Globus pallidus (tissue), 1 donor: ENCODE data around the gene CHRNA4.
A peak's percentile ranks its signal among the peaks of the same experiment; 100 is the strongest.
"Not testable (repeated sequence)": the region's sequence is repeated elsewhere in the genome, so short reads cannot be mapped to it uniquely, and the experiment has no call there.

ENCODE experiments used
- DNase-seq: peaks from one replicate; pipeline ENCODE4 v3.0.0-alpha.2; 2015; ENCODE audit warnings: low spot score

The CHRNA4 gene

GRCh38 chr20:63397946-63398450, 36.8 kb upstream of the CHRNA4 start:
- DNase-seq = no peak

GRCh38 chr20:63397155-63397843, 36.1 kb upstream of the CHRNA4 start:
- no peak for DNase-seq

- DNase-seq = no peak
Measured at GRCh38 chr20:63396300-63396699, 35.2 kb upstream of the CHRNA4 start.

- no peak for DNase-seq
Measured at GRCh38 chr20:63395723-63396122, 34.6 kb upstream of the CHRNA4 start.

GRCh38 chr20:63394920-63395455, 33.8 kb upstream of the CHRNA4 start:
- no peak for DNase-seq

GRCh38 chr20:63394069-63394919, 33.1 kb upstream of the CHRNA4 start:
- peak; percentile 10 for DNase-seq

GRCh38 chr20:63393566-63393965, 32.4 kb upstream of the CHRNA4 start:
- no peak for DNase-seq

GRCh38 chr20:63392465-63393365, 31.6 kb upstream of the CHRNA4 start:
- DNase-seq = no peak

- no peak for DNase-seq
Measured at GRCh38 chr20:63387917-63388316, 26.8 kb upstream of the CHRNA4 start.

GRCh38 chr20:63387393-63387792, 26.2 kb upstream of the CHRNA4 start:
- no peak for DNase-seq

- no peak for DNase-seq
Measured at GRCh38 chr20:63386491-63386890, 25.3 kb upstream of the CHRNA4 start.

GRCh38 chr20:63385819-63386218, 24.7 kb upstream of the CHRNA4 start:
- DNase-seq = no peak

- no peak for DNase-seq
Measured at GRCh38 chr20:63384336-63384735, 23.2 kb upstream of the CHRNA4 start.

- DNase-seq = no peak
Measured at GRCh38 chr20:63383556-63383955, 22.4 kb upstream of the CHRNA4 start.

- DNase-seq = no peak
Measured at GRCh38 chr20:63382551-63383300, 21.6 kb upstream of the CHRNA4 start.

GRCh38 chr20:63381781-63382431, 20.8 kb upstream of the CHRNA4 start:
- no peak for DNase-seq

- no peak for DNase-seq
Measured at GRCh38 chr20:63380346-63380870, 19.3 kb upstream of the CHRNA4 start.

- DNase-seq = not testable (repeated sequence)
Measured at GRCh38 chr20:63379872-63380271, 18.7 kb upstream of the CHRNA4 start.

GRCh38 chr20:63379296-63379695, 18.1 kb upstream of the CHRNA4 start:
- no peak for DNase-seq

- DNase-seq = no peak
Measured at GRCh38 chr20:63378626-63379025, 17.5 kb upstream of the CHRNA4 start.
